HepG2 (cell line): ENCODE data around the gene MAPK14. TPM values are rescaled to one million over a fixed set of nuclear protein-coding genes. Genes with fewer than 3 reads are reported as not detected.

Source experiments
- PHF21A ChIP-seq: sonication (generic); formaldehyde crosslinking; IDR thresholded peaks from 2 replicates; pipeline ENCODE4 v1.5.0; 2020; ENCODE audit warnings: mild to moderate bottlenecking, missing genetic modification reagents
- STAT5B ChIP-seq: sonication (generic); formaldehyde crosslinking; IDR thresholded peaks from 2 replicates; pipeline ENCODE4 v1.4.0; 2020; ENCODE audit warnings: missing genetic modification reagents
- polyA plus RNA-seq, 8 experiments: library from polyadenylated mRNA; depleted of rRNA in 3 of 8; stranded (reverse) in 7 of 8; unstranded in 1 of 8; fragments of >200 nt; fragmentation: Illumina TruSeq in 4 of 8; extraction: Trizol in 4 of 8; gene quantifications; 2 replicates each; pipeline versions ENCODE4 v1.2.1 to v1.2.3, GENCODE V29; 2011 to 2016; ENCODE audit warnings: low read depth in 4 of 8, missing spikeins in 1 of 8, mixed read lengths in 1 of 8; ENCODE audit not compliant: insufficient read depth in 1 of 8
- total RNA-seq, 5 experiments: library from RNA; depleted of rRNA; stranded (reverse); fragments of >200 nt; fragmentation: Illumina TruSeq; extraction: Trizol; gene quantifications; 2 replicates each; pipeline ENCODE4 v1.2.3, GENCODE V29; 2016; ENCODE audit warnings: low read depth in 1 of 5
- TF ChIP-seq, protein P1 (sequence below): sonication (generic); formaldehyde crosslinking; IDR thresholded peaks from 2 replicates; pipeline ENCODE4 v1.5.0; 2020; ENCODE audit warnings: missing genetic modification reagents, mild to moderate bottlenecking, borderline replicate concordance
- TF ChIP-seq, protein P2 (sequence below): IDR thresholded peaks from 2 replicates; pipeline ENCODE4 v1.6.1; 2016; ENCODE audit warnings: missing compliant biosample characterization, missing genetic modification reagents, borderline replicate concordance
- TF ChIP-seq, protein P3 (sequence below), 2 experiments: sonication (generic) in 1 of 2; formaldehyde crosslinking in 1 of 2; IDR thresholded peaks; 2 replicates each; pipeline versions ENCODE4 v1.4.0 to v1.6.1; 2016 to 2020; ENCODE audit warnings: borderline replicate concordance in 1 of 2, low read depth in 1 of 2, mild to moderate bottlenecking in 1 of 2, missing genetic modification reagents in 1 of 2

Gene MAPK14
- total and polyA plus RNA-seq, 2 of the 13 experiments (the other 11 are each of a cell fraction or from before 2014, with no cell fraction given), result 66.3 to 67.3 TPM

DNA sequence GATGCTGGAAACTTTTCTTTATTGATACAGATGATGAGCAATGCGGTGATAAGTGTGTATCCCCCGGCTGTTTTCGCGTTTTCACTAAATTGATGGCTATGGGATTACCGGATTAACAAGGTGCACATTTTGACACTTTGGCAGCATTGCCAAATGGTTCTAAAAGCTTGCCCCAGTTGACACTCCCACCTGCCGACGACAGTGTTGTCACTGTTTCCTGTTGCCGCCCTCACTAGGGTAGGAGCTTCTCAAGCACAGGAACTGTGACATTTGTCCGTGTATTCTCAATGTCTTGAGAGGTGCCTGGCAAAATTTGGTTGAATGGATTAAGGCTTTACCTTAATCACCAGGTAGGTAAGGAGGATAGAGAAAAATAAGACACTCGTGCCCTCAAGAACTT, 92.9 kb downstream of the MAPK14 start (continued):
- TF ChIP-seq, protein P1, sequence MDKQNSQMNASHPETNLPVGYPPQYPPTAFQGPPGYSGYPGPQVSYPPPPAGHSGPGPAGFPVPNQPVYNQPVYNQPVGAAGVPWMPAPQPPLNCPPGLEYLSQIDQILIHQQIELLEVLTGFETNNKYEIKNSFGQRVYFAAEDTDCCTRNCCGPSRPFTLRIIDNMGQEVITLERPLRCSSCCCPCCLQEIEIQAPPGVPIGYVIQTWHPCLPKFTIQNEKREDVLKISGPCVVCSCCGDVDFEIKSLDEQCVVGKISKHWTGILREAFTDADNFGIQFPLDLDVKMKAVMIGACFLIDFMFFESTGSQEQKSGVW (CRISPR knock-in tag), result no peak
- TF ChIP-seq PHF21A (CRISPR knock-in tag) (no peak), STAT5B (CRISPR knock-in tag) (no peak)
- TF ChIP-seq, protein P2, sequence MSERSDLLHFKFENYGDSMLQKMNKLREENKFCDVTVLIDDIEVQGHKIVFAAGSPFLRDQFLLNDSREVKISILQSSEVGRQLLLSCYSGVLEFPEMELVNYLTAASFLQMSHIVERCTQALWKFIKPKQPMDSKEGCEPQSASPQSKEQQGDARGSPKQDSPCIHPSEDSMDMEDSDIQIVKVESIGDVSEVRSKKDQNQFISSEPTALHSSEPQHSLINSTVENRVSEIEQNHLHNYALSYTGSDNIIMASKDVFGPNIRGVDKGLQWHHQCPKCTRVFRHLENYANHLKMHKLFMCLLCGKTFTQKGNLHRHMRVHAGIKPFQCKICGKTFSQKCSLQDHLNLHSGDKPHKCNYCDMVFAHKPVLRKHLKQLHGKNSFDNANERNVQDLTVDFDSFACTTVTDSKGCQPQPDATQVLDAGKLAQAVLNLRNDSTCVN (CRISPR knock-in tag), result no peak
- TF ChIP-seq, protein P3, sequence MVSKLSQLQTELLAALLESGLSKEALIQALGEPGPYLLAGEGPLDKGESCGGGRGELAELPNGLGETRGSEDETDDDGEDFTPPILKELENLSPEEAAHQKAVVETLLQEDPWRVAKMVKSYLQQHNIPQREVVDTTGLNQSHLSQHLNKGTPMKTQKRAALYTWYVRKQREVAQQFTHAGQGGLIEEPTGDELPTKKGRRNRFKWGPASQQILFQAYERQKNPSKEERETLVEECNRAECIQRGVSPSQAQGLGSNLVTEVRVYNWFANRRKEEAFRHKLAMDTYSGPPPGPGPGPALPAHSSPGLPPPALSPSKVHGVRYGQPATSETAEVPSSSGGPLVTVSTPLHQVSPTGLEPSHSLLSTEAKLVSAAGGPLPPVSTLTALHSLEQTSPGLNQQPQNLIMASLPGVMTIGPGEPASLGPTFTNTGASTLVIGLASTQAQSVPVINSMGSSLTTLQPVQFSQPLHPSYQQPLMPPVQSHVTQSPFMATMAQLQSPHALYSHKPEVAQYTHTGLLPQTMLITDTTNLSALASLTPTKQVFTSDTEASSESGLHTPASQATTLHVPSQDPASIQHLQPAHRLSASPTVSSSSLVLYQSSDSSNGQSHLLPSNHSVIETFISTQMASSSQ (IDR thresholded peaks at IDR 0.05; ENCODE audit: low read depth), result no peak
- TF ChIP-seq, protein P3 (CRISPR knock-in tag; IDR thresholded peaks at IDR 0.05; ENCODE audit: borderline replicate concordance), result no peak
- TF ChIP-seq, all 625 proteins: peak for 0
